NCI-H82 treated with DMSO at 0.1 percent for 48 hours (cell line): Measurements from ENCODE around the gene ALDH1L1.

ENCODE experiments used
- DNase-seq: peaks from one replicate; lab custom pipeline; 2025; ENCODE audit not compliant: unreplicated experiment; lab: John Stamatoyannopoulos, UW

Gene ALDH1L1

GRCh38 chr3:126154391-126155279, 25.8 kb downstream of the ALDH1L1 start:
- DNase-seq: no peak

GRCh38 chr3:126153695-126154360, 26.6 kb downstream of the ALDH1L1 start:
- DNase-seq: no peak

GRCh38 chr3:126152901-126153694, 27.3 kb downstream of the ALDH1L1 start:
- no peak for DNase-seq

GRCh38 chr3:126152458-126152857, 27.9 kb downstream of the ALDH1L1 start:
- DNase-seq: no peak

GRCh38 chr3:126151562-126152302, 28.7 kb downstream of the ALDH1L1 start:
- DNase-seq: no peak

GRCh38 chr3:126149960-126150515, 30.3 kb downstream of the ALDH1L1 start:
- no peak for DNase-seq

GRCh38 chr3:126149256-126149902, 31.0 kb downstream of the ALDH1L1 start:
- no peak for DNase-seq

GRCh38 chr3:126147932-126148683, 32.3 kb downstream of the ALDH1L1 start:
- no peak for DNase-seq

- no peak for DNase-seq
Observed at GRCh38 chr3:126147147-126147931, 33.0 kb downstream of the ALDH1L1 start.

- DNase-seq: no peak
Observed at GRCh38 chr3:126146525-126147146, 33.8 kb downstream of the ALDH1L1 start.

- DNase-seq: no peak
Observed at GRCh38 chr3:126146034-126146433, 34.4 kb downstream of the ALDH1L1 start.

GRCh38 chr3:126142652-126143051, 37.7 kb downstream of the ALDH1L1 start:
- DNase-seq: no peak

- DNase-seq: no peak
Observed at GRCh38 chr3:126137490-126138130, 42.8 kb downstream of the ALDH1L1 start.

GRCh38 chr3:126136428-126137220, 43.8 kb downstream of the ALDH1L1 start:
- no peak for DNase-seq

GRCh38 chr3:126135406-126136076, 44.8 kb downstream of the ALDH1L1 start:
- no peak for DNase-seq

- DNase-seq: no peak
Observed at GRCh38 chr3:126135071-126135405, 45.3 kb downstream of the ALDH1L1 start.
